Measurements from ENCODE around the gene CD2.

DNA sequence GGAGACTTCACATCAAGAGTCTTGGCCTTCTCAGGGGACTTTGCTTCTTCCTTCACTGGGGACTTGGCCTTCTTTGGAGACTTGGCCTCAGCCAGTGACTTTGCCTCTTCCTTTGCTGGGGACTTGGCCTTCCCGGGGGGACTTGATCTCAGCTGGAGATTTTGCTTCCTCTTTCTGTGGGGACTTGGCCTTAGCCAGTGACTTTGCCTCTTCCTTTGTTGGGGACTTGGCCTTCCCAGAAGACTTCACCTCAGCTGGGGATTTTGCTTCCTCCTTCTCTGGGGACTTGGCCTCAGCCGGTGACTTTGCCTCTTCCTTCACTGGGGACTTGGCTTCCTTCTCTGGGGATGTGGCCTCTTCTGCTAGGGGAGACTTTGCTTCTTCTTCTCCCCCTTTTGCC, 13.5 kb upstream of the CD2 start:
- TF ChIP-seq CTCF (conservative IDR thresholded peaks at IDR 0.05; ENCODE audit: low read length) (no peak), EZH2phosphoT487 (IDR thresholded peaks at IDR 0.05; ENCODE audit: borderline replicate concordance) (no peak)

Data from Loucy (cell line).